HepG2 (cell line): Measurements from ENCODE around the gene GDAP2. TPM values are rescaled to one million over a fixed set of nuclear protein-coding genes. Genes with fewer than 3 reads are reported as not detected.

Experiments used
- HCFC1 ChIP-seq: fragments of 150-350 bp; IDR thresholded peaks from 2 replicates; pipeline ENCODE4 v1.6.1; 2014; ENCODE audit warnings: low read depth, low read length
- RCOR2 ChIP-seq: IDR thresholded peaks from 2 replicates; pipeline ENCODE4 v1.6.1; 2016; ENCODE audit warnings: missing biosample characterization, missing genetic modification reagents
- RXRB ChIP-seq: IDR thresholded peaks from 2 replicates; pipeline ENCODE4 v1.6.1; 2016; ENCODE audit warnings: borderline replicate concordance, missing genetic modification reagents, missing compliant biosample characterization
- SKI ChIP-seq: fragments of 450-650 bp; IDR thresholded peaks from one replicate; pipeline ENCODE4 v1.6.1; 2018; ENCODE audit warnings: mild to moderate bottlenecking; ENCODE audit not compliant: partially characterized antibody
- ZNF549 ChIP-seq: sonication (generic); formaldehyde crosslinking; IDR thresholded peaks from 2 replicates; pipeline ENCODE4 v1.5.0; 2020; ENCODE audit warnings: missing genetic modification reagents
- ZNF773 ChIP-seq: sonication (generic); formaldehyde crosslinking; IDR thresholded peaks from 2 replicates; pipeline ENCODE4 v1.4.0; 2020; ENCODE audit warnings: missing genetic modification reagents, borderline replicate concordance
- ZNF790 ChIP-seq: sonication (generic); formaldehyde crosslinking; IDR thresholded peaks from 2 replicates; pipeline ENCODE4 v1.8.0; 2022; ENCODE audit warnings: missing genetic modification reagents, mild to moderate bottlenecking, borderline replicate concordance
- polyA plus RNA-seq, 8 experiments: library from polyadenylated mRNA; depleted of rRNA in 3 of 8; stranded (reverse) in 7 of 8; unstranded in 1 of 8; fragments of >200 nt; fragmentation: Illumina TruSeq in 4 of 8; extraction: Trizol in 4 of 8; gene quantifications; 2 replicates each; pipeline versions ENCODE4 v1.2.1 to v1.2.3, GENCODE V29; 2011 to 2016; ENCODE audit warnings: low read depth in 4 of 8, missing spikeins in 1 of 8, mixed read lengths in 1 of 8; ENCODE audit not compliant: insufficient read depth in 1 of 8
- total RNA-seq, 5 experiments: library from RNA; depleted of rRNA; stranded (reverse); fragments of >200 nt; fragmentation: Illumina TruSeq; extraction: Trizol; gene quantifications; 2 replicates each; pipeline ENCODE4 v1.2.3, GENCODE V29; 2016; ENCODE audit warnings: low read depth in 1 of 5
- TF ChIP-seq, protein P1 (sequence below), 2 experiments: fragments of 450-650 bp in 1 of 2; sonication (generic) in 1 of 2; formaldehyde crosslinking in 1 of 2; IDR thresholded peaks; 2 replicates each; pipeline versions ENCODE4 v1.6.1 to v1.8.0; 2016 to 2022; ENCODE audit warnings: antibody characterized with exemption in 1 of 2, mild to moderate bottlenecking in 1 of 2, missing genetic modification reagents in 1 of 2
- TF ChIP-seq, protein P2 (sequence below): sonication (generic); formaldehyde crosslinking; IDR thresholded peaks from 2 replicates; pipeline ENCODE4 v1.5.0; 2020; ENCODE audit warnings: missing genetic modification reagents, mild to moderate bottlenecking, borderline replicate concordance

GDAP2 gene
- total and polyA plus RNA-seq, 2 of the 13 experiments (the other 11 are each of a cell fraction or from before 2014, with no cell fraction given): 11.4 to 23.2 TPM

DNA sequence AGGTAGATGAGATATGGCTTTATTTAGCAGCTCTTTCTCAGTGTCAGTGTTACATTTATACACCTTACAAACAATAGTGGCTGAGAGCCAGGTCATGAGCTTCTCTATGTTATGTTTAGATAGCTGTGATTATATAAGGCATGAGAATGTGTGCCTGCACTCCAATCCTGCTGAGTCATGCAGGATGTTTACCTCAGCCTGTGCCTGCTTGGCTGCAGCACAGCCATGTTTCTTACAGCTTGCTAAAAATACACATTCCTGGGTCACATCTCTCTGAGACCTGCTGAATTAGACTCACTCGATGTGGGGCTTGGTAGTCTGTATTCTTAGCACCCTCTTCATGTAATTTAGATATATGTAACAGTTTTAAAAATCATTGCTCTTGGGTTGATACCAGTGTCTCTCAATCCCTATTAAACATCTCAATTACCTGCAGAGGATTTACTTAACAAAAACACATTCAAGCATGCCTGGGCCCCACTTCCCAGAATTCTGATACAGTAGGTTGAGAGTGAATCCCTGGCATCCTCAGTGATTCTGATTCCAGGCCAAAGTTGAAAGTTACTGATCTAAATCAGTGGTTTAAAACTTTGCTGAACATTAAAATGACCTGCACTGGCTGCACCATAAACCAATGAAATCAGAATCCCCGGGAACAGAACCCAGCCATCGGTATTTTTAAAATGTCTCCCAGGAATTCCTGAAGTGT lies 107.5 kb downstream of the GDAP2 start (continued):
- TF ChIP-seq, protein P1, sequence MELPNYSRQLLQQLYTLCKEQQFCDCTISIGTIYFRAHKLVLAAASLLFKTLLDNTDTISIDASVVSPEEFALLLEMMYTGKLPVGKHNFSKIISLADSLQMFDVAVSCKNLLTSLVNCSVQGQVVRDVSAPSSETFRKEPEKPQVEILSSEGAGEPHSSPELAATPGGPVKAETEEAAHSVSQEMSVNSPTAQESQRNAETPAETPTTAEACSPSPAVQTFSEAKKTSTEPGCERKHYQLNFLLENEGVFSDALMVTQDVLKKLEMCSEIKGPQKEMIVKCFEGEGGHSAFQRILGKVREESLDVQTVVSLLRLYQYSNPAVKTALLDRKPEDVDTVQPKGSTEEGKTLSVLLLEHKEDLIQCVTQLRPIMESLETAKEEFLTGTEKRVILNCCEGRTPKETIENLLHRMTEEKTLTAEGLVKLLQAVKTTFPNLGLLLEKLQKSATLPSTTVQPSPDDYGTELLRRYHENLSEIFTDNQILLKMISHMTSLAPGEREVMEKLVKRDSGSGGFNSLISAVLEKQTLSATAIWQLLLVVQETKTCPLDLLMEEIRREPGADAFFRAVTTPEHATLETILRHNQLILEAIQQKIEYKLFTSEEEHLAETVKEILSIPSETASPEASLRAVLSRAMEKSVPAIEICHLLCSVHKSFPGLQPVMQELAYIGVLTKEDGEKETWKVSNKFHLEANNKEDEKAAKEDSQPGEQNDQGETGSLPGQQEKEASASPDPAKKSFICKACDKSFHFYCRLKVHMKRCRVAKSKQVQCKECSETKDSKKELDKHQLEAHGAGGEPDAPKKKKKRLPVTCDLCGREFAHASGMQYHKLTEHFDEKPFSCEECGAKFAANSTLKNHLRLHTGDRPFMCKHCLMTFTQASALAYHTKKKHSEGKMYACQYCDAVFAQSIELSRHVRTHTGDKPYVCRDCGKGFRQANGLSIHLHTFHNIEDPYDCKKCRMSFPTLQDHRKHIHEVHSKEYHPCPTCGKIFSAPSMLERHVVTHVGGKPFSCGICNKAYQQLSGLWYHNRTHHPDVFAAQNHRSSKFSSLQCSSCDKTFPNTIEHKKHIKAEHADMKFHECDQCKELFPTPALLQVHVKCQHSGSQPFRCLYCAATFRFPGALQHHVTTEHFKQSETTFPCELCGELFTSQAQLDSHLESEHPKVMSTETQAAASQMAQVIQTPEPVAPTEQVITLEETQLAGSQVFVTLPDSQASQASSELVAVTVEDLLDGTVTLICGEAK (IDR thresholded peaks at IDR 0.05): no peak
- TF ChIP-seq, protein P1 (CRISPR knock-in tag; IDR thresholded peaks at IDR 0.05): no peak
- TF ChIP-seq ZNF549 (CRISPR knock-in tag) (no peak), RCOR2 (0 out of 2 replicates have a peak, but pooled peaks have one; percentile 32), SKI (peak; percentile 17), ZNF790 (CRISPR knock-in tag) (no peak), RXRB (CRISPR knock-in tag) (peak; percentile 68), ZNF773 (CRISPR knock-in tag) (no peak), HCFC1 (no peak)
- TF ChIP-seq, protein P2, sequence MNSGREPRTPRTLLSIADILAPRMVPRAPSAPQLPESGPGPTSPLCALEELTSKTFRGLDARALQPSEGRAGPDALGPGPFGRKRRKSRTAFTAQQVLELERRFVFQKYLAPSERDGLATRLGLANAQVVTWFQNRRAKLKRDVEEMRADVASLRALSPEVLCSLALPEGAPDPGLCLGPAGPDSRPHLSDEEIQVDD (CRISPR knock-in tag): no peak
